Neural progenitor cell (in vitro differentiated cells): ENCODE data around the gene HS3ST4. TPM values are rescaled to one million over a fixed set of nuclear protein-coding genes. Genes with fewer than 3 reads are reported as not detected.

Experiments used
- DNase-seq: peaks from one replicate; pipeline ENCODE4 v3.0.0-alpha.2; 2016; ENCODE audit warnings: low spot score
- H2AFZ ChIP-seq: fragments of 200-600 bp; sonication (generic); replicated peaks from 2 replicates; pipeline ENCODE4 v1.6.1; 2016; ENCODE audit warnings: antibody characterized with exemption
- H3F3A ChIP-seq: fragments of 200-600 bp; sonication (generic); 2 replicates; pipeline ENCODE4 v1.6.1; 2016; ENCODE audit warnings: antibody characterized with exemption, low read depth
- H3K27ac ChIP-seq: fragments of 200-600 bp; sonication (generic); 2 replicates; pipeline ENCODE4 v1.5.1; 2016; ENCODE audit warnings: mild to moderate bottlenecking
- H3K27me3 ChIP-seq: fragments of 200-600 bp; sonication (generic); 2 replicates; pipeline ENCODE4 v1.6.1; 2016; ENCODE audit warnings: mild to moderate bottlenecking, moderate library complexity
- H3K36me3 ChIP-seq: fragments of 200-600 bp; sonication (generic); 2 replicates; pipeline ENCODE4 v1.5.1; 2016
- H3K4me1 ChIP-seq: fragments of 200-600 bp; sonication (generic); 2 replicates; pipeline ENCODE4 v1.6.1; 2016; ENCODE audit warnings: mixed run types
- H3K4me2 ChIP-seq: fragments of 200-600 bp; sonication (generic); 2 replicates; pipeline ENCODE4 v1.6.1; 2016
- H3K4me3 ChIP-seq: fragments of 200-600 bp; sonication (generic); 2 replicates; pipeline ENCODE4 v1.5.1; 2016
- H3K79me2 ChIP-seq: fragments of 200-600 bp; sonication (generic); 2 replicates; pipeline ENCODE4 v1.6.1; 2016; ENCODE audit warnings: low read depth
- H3K9ac ChIP-seq: fragments of 200-600 bp; sonication (generic); 2 replicates; pipeline ENCODE4 v1.6.1; 2016
- H3K9me3 ChIP-seq: fragments of 200-600 bp; sonication (generic); 2 replicates; pipeline ENCODE4 v1.5.1; 2016; ENCODE audit warnings: low read depth
- H4K20me1 ChIP-seq: fragments of 200-600 bp; sonication (generic); 2 replicates; pipeline ENCODE4 v1.6.1; 2016; ENCODE audit warnings: low read depth
- H3K27ac Mint-ChIP-seq: 3 replicates; pipeline ENCODE4 v1.8.0; 2021; ENCODE audit warnings: mixed read lengths
- H3K27me3 Mint-ChIP-seq: 2 replicates; pipeline ENCODE4 v1.8.0; 2022; ENCODE audit warnings: low read depth, mild to moderate bottlenecking, inconsistent platforms, moderate library complexity, mixed read lengths; ENCODE audit not compliant: insufficient read depth
- H3K36me3 Mint-ChIP-seq: 3 replicates; pipeline ENCODE4 v1.8.0; 2021; ENCODE audit warnings: mixed read lengths
- H3K4me1 Mint-ChIP-seq: 3 replicates; pipeline ENCODE4 v1.8.0; 2021; ENCODE audit warnings: mixed read lengths
- H3K4me3 Mint-ChIP-seq: 3 replicates; pipeline ENCODE4 v1.8.0; 2021; ENCODE audit warnings: mild to moderate bottlenecking, moderate library complexity, mixed read lengths
- H3K9me3 Mint-ChIP-seq: 3 replicates; pipeline ENCODE4 v1.8.0; 2020; ENCODE audit warnings: mixed read lengths
- EZH2 ChIP-seq: fragments of 200-600 bp; sonication (generic); IDR thresholded peaks from 2 replicates; pipeline ENCODE4 v1.6.1; 2017; ENCODE audit warnings: antibody characterized with exemption, mild to moderate bottlenecking, moderate library complexity
- EZH2phosphoT487 ChIP-seq: fragments of 200-600 bp; sonication (generic); IDR thresholded peaks from 2 replicates; pipeline ENCODE4 v1.6.1; 2017; ENCODE audit warnings: antibody characterized with exemption
- total RNA-seq: library from RNA; depleted of rRNA; stranded (reverse); fragments of >200 nt; gene quantifications from 2 replicates; pipeline ENCODE4 v1.2.3, GENCODE V29; 2015; ENCODE audit warnings: low replicate concordance
- TF ChIP-seq, protein P1 (sequence below): fragments of 200-600 bp; sonication (generic); IDR thresholded peaks from 2 replicates; pipeline ENCODE4 v1.5.1; 2017; ENCODE audit warnings: antibody characterized with exemption, mild to moderate bottlenecking

Gene HS3ST4
- total RNA-seq, 1 donor from 2014 or later, result 2.5 TPM

GRCh38 chr16:25690552-25691143 lies 1.1 kb upstream of the HS3ST4 start:
- Histone ChIP-seq H3K27ac (no peak overlapping the region), H3K27me3 (peaks cover 61% of the 10 kb centered on the region), H3K36me3 (no peaks in the 10 kb centered on the region), H3K9ac (no peak overlapping the region), H3K4me2 (peak overlapping the region; percentile 83), H3K79me2 (no peaks in the 10 kb centered on the region), H4K20me1 (no peaks in the 10 kb centered on the region), H2AFZ (peak overlapping the region; percentile 99), H3K4me3 (peak overlapping the region; percentile 96), H3K4me1 (peaks cover 8% of the 10 kb centered on the region), H3K9me3 (no peaks in the 10 kb centered on the region), H3F3A (peaks cover 26% of the 10 kb centered on the region)
- TF ChIP-seq, protein P1, sequence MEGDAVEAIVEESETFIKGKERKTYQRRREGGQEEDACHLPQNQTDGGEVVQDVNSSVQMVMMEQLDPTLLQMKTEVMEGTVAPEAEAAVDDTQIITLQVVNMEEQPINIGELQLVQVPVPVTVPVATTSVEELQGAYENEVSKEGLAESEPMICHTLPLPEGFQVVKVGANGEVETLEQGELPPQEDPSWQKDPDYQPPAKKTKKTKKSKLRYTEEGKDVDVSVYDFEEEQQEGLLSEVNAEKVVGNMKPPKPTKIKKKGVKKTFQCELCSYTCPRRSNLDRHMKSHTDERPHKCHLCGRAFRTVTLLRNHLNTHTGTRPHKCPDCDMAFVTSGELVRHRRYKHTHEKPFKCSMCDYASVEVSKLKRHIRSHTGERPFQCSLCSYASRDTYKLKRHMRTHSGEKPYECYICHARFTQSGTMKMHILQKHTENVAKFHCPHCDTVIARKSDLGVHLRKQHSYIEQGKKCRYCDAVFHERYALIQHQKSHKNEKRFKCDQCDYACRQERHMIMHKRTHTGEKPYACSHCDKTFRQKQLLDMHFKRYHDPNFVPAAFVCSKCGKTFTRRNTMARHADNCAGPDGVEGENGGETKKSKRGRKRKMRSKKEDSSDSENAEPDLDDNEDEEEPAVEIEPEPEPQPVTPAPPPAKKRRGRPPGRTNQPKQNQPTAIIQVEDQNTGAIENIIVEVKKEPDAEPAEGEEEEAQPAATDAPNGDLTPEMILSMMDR, result peak; percentile 10
- no peak for TF ChIP-seq EZH2
- Mint-ChIP-seq H3K9me3 (no peaks in the 10 kb centered on the region), H3K36me3 (no peaks in the 10 kb centered on the region), H3K27me3 (peaks cover 35% of the 10 kb centered on the region), H3K4me3 (peak overlapping the region; percentile 90), H3K4me1 (peaks cover 16% of the 10 kb centered on the region), H3K27ac (peak overlapping the region; percentile 7)
- DNase-seq, result peak; percentile 16

GRCh38 chr16:25692351-25692741 lies 587 bp downstream of the HS3ST4 start:
- peaks cover 8% of the 10 kb centered on the region for H3K4me1 ChIP-seq
- H2AFZ ChIP-seq, result peak overlapping the region; percentile 76
- TF ChIP-seq EZH2phosphoT487, result no peak
- TF ChIP-seq, protein P1, result no peak
- TF ChIP-seq EZH2, result no peak
- H3K27me3 ChIP-seq, result peaks cover 67% of the 10 kb centered on the region
- peak overlapping the region; percentile 56 for H3K4me3 ChIP-seq
- H3F3A ChIP-seq, result peaks cover 26% of the 10 kb centered on the region
- peaks cover 42% of the 10 kb centered on the region for H3K27me3 Mint-ChIP-seq
- H3K79me2 ChIP-seq, result no peaks in the 10 kb centered on the region
- H3K27ac Mint-ChIP-seq, result no peak overlapping the region
- H3K4me1 Mint-ChIP-seq, result peaks cover 16% of the 10 kb centered on the region
- H3K4me3 Mint-ChIP-seq, result peak overlapping the region; percentile 78
- H3K27ac ChIP-seq, result no peak overlapping the region
- no peaks in the 10 kb centered on the region for H3K36me3 Mint-ChIP-seq
- DNase-seq, result peak; percentile 66
- peak overlapping the region; percentile 88 for H3K4me2 ChIP-seq
- no peaks in the 10 kb centered on the region for H3K9me3 Mint-ChIP-seq
- H3K9ac ChIP-seq, result no peak overlapping the region
- H3K36me3 ChIP-seq, result no peaks in the 10 kb centered on the region
- no peaks in the 10 kb centered on the region for H4K20me1 ChIP-seq
- H3K9me3 ChIP-seq, result no peaks in the 10 kb centered on the region

DNA sequence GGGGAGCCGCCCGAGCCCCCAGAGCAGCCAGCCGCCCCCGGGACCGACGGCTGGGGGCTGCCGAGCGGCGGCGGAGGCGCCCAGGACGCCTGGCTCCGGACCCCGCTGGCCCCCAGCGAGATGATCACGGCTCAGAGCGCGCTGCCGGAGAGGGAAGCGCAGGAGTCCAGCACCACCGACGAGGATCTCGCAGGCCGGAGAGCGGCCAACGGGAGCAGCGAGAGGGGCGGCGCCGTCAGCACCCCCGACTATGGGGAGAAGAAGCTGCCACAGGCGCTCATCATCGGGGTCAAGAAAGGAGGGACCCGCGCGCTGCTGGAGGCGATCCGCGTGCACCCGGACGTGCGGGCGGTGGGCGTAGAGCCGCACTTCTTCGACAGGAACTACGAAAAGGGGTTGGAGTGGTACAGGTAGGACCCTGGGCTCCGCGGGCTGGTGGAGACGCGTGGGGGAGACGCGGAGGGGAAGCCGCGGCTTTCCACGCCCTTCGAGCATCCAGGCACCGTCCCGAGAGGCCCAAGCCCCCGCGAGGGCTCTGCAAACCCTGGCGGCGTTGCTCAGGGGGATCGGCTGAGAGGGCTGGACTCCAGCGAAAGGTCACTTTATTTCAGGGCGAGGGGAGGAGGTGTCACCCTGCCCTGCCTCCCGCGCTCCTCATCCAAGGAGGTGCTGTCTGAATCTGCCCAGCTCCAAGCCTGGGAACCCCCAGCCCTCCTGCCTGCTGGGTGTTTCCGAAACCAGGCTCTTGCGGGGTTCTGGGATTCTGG lies 1.2 kb downstream of the HS3ST4 start:
- TF ChIP-seq, protein P1, result peak; percentile 2
- TF ChIP-seq EZH2phosphoT487 (peak; percentile 43), EZH2 (peak; percentile 68)
- Histone ChIP-seq H3F3A (peaks cover 26% of the 10 kb centered on the region), H3K27ac (no peak overlapping the region), H3K4me3 (peak overlapping the region; percentile 56), H3K36me3 (no peaks in the 10 kb centered on the region), H3K9me3 (no peaks in the 10 kb centered on the region), H3K27me3 (peaks cover 67% of the 10 kb centered on the region), H3K4me1 (peaks cover 8% of the 10 kb centered on the region), H2AFZ (peak overlapping the region; percentile 76), H3K9ac (no peak overlapping the region), H3K79me2 (no peaks in the 10 kb centered on the region), H3K4me2 (peak overlapping the region; percentile 88), H4K20me1 (no peaks in the 10 kb centered on the region)
- peak overlapping the region; percentile 83 for H3K4me3 Mint-ChIP-seq
- H3K27ac Mint-ChIP-seq, result no peak overlapping the region
- peaks cover 16% of the 10 kb centered on the region for H3K4me1 Mint-ChIP-seq
- peaks cover 42% of the 10 kb centered on the region for H3K27me3 Mint-ChIP-seq
- H3K36me3 Mint-ChIP-seq, result no peaks in the 10 kb centered on the region
- H3K9me3 Mint-ChIP-seq, result no peaks in the 10 kb centered on the region
- DNase-seq, result peak; percentile 79
